Neural cell (in vitro differentiated cells): ENCODE results near the gene GCDH.

ENCODE experiments used
- CTCF ChIP-seq: fragments of 450-650 bp; IDR thresholded peaks from 2 replicates; pipeline ENCODE4 v1.5.1; 2014; ENCODE audit warnings: antibody characterized with exemption, mild to moderate bottlenecking, moderate library complexity; ENCODE audit not compliant: poor library complexity, severe bottlenecking
- EP300 ChIP-seq: fragments of 450-650 bp; conservative IDR thresholded peaks from 2 replicates; pipeline ENCODE4 v1.6.1; 2014; ENCODE audit warnings: antibody characterized with exemption, mild to moderate bottlenecking, moderate library complexity; ENCODE audit not compliant: poor library complexity, severe bottlenecking
- EZH2 ChIP-seq: fragments of 200-600, 300-800 bp; shearing (Covaris generic), sonication (generic); IDR thresholded peaks from 2 replicates; pipeline ENCODE4 v1.6.1; 2014; ENCODE audit warnings: antibody characterized with exemption, low read length, borderline replicate concordance, mild to moderate bottlenecking; ENCODE audit not compliant: insufficient read depth, poor library complexity, severe bottlenecking
- MXI1 ChIP-seq: fragments of 450-650 bp; conservative IDR thresholded peaks from 2 replicates; pipeline ENCODE4 v1.6.1; 2014; ENCODE audit warnings: antibody characterized with exemption, mild to moderate bottlenecking; ENCODE audit not compliant: poor library complexity, severe bottlenecking
- POLR2AphosphoS5 ChIP-seq: IDR thresholded peaks from 2 replicates; pipeline ENCODE4 v1.6.1; 2012
- RAD21 ChIP-seq: fragments of 450-650 bp; conservative IDR thresholded peaks from 2 replicates; pipeline ENCODE4 v1.6.1; 2014; ENCODE audit warnings: antibody characterized with exemption, mild to moderate bottlenecking, moderate library complexity
- REST ChIP-seq: IDR thresholded peaks from 2 replicates; pipeline ENCODE4 v1.6.1; 2012; ENCODE audit warnings: borderline replicate concordance
- TAF1 ChIP-seq: IDR thresholded peaks from 2 replicates; pipeline ENCODE4 v1.6.1; 2012; ENCODE audit warnings: low read depth

- TF ChIP-seq EZH2 (no peak), CTCF (no peak), POLR2AphosphoS5 (no peak), RAD21 (no peak), TAF1 (no peak), EP300 (no peak), REST (no peak), MXI1 (no peak)
Observed at GRCh38 chr19:12937093-12937926, 46.4 kb downstream of the GCDH start.
